ENCODE measurements around the gene NMRAL1. TPM values are rescaled to one million over a fixed set of nuclear protein-coding genes. Genes with fewer than 3 reads are reported as not detected.

NMRAL1 gene
- polyA plus RNA-seq, 1 donor from 2014 or later = 6.3 TPM

GRCh38 chr16:4495766-4496165 is 21.3 kb upstream of the NMRAL1 start:
- Histone ChIP-seq H3K36me3 (ENCODE audit: insufficient read depth, low read length) (no peaks in the 10 kb centered on the region), H3K9ac (ENCODE audit: low read length) (no peak overlapping the region), H3K4me3 (ENCODE audit: low read length) (no peak overlapping the region), H3K9me3 (ENCODE audit: low read length) (no peaks in the 10 kb centered on the region), H2AFZ (ENCODE audit: low read depth, low read length) (no peak overlapping the region), H3K27me3 (ENCODE audit: insufficient read depth, low read depth, low read length) (no peaks in the 10 kb centered on the region), H3K79me2 (replicated peaks; ENCODE audit: insufficient read depth, low read length) (no peaks in the 10 kb centered on the region), H4K20me1 (ENCODE audit: insufficient read depth) (no peaks in the 10 kb centered on the region), H3K27ac (ENCODE audit: low read length) (no peak overlapping the region), H3K9me2 (ENCODE audit: insufficient read depth, low read length) (no peaks in the 10 kb centered on the region), H3K4me2 (ENCODE audit: low read length) (no peak overlapping the region), H3F3A (ENCODE audit: insufficient read depth, low read length, poor library complexity, severe bottlenecking) (no peaks in the 10 kb centered on the region)
- TF ChIP-seq REST (IDR thresholded peaks at IDR 0.05; ENCODE audit: borderline replicate concordance) = no peak
- TF ChIP-seq EP300 (conservative IDR thresholded peaks at IDR 0.05; ENCODE audit: poor library complexity, severe bottlenecking) = no peak
- TF ChIP-seq TAF1 (IDR thresholded peaks at IDR 0.05; ENCODE audit: low read depth) = no peak
- no peak for TF ChIP-seq EZH2 (IDR thresholded peaks at IDR 0.05; ENCODE audit: borderline replicate concordance, insufficient read depth, low read length, poor library complexity, severe bottlenecking)
- no peak for TF ChIP-seq MXI1 (conservative IDR thresholded peaks at IDR 0.05; ENCODE audit: poor library complexity, severe bottlenecking)
- TF ChIP-seq POLR2AphosphoS5 (IDR thresholded peaks at IDR 0.05) = no peak
- TF ChIP-seq RAD21 (conservative IDR thresholded peaks at IDR 0.05) = no peak
- TF ChIP-seq, protein P1, sequence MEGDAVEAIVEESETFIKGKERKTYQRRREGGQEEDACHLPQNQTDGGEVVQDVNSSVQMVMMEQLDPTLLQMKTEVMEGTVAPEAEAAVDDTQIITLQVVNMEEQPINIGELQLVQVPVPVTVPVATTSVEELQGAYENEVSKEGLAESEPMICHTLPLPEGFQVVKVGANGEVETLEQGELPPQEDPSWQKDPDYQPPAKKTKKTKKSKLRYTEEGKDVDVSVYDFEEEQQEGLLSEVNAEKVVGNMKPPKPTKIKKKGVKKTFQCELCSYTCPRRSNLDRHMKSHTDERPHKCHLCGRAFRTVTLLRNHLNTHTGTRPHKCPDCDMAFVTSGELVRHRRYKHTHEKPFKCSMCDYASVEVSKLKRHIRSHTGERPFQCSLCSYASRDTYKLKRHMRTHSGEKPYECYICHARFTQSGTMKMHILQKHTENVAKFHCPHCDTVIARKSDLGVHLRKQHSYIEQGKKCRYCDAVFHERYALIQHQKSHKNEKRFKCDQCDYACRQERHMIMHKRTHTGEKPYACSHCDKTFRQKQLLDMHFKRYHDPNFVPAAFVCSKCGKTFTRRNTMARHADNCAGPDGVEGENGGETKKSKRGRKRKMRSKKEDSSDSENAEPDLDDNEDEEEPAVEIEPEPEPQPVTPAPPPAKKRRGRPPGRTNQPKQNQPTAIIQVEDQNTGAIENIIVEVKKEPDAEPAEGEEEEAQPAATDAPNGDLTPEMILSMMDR (IDR thresholded peaks at IDR 0.05; ENCODE audit: poor library complexity, severe bottlenecking) = no peak
- TF ChIP-seq SMC3 (conservative IDR thresholded peaks at IDR 0.05; ENCODE audit: poor library complexity) = no peak

DNA sequence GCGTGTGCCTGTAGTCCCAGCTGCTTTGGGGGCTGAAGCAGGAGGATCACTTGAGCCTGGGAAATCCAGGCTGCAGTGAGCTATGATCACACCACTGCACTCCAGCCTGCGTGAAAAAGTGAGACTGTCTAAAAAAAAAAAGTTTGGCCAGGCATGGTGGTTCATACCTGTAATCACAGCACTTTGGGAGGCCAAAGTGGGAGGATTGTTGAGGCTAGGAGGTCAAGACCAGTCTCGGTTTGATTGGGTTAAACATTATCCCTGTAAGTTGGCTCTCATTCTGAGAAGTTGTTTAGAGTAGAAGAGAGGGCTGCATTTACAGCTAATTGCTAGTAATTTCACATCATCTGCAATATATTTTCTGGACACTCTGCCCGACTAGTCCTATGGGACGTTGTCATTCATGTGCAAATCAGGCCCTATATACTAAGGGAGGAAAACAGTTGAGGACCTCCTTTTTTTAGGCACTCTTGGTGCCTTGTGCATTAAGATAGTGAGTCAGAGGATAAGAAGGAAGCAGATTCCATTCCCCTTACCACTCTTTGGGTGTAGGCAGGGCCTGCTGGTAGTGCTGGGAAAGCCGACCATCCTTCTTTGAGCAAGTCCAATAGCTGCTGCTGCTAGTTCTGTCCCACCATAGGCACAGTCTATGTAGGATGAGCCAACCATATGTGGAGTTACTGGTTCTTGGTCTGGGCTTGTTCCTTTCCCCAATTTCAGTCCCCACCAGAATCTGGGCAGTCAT is 20.5 kb upstream of the NMRAL1 start:
- Histone ChIP-seq H3K27ac (ENCODE audit: low read length) (no peak overlapping the region), H3K9me2 (ENCODE audit: insufficient read depth, low read length) (no peaks in the 10 kb centered on the region), H3K79me2 (replicated peaks; ENCODE audit: insufficient read depth, low read length) (no peaks in the 10 kb centered on the region), H3K36me3 (ENCODE audit: insufficient read depth, low read length) (no peaks in the 10 kb centered on the region), H3K27me3 (ENCODE audit: insufficient read depth, low read depth, low read length) (no peaks in the 10 kb centered on the region), H3K9me3 (ENCODE audit: low read length) (no peaks in the 10 kb centered on the region), H3F3A (ENCODE audit: insufficient read depth, low read length, poor library complexity, severe bottlenecking) (no peaks in the 10 kb centered on the region), H3K9ac (ENCODE audit: low read length) (no peak overlapping the region), H4K20me1 (ENCODE audit: insufficient read depth) (no peaks in the 10 kb centered on the region), H3K4me2 (ENCODE audit: low read length) (no peak overlapping the region), H3K4me3 (ENCODE audit: low read length) (no peak overlapping the region), H2AFZ (ENCODE audit: low read depth, low read length) (no peak overlapping the region)
- TF ChIP-seq EP300 (conservative IDR thresholded peaks at IDR 0.05; ENCODE audit: poor library complexity, severe bottlenecking) (no peak), REST (IDR thresholded peaks at IDR 0.05; ENCODE audit: borderline replicate concordance) (no peak), MXI1 (conservative IDR thresholded peaks at IDR 0.05; ENCODE audit: poor library complexity, severe bottlenecking) (no peak), RAD21 (conservative IDR thresholded peaks at IDR 0.05) (no peak), SMC3 (conservative IDR thresholded peaks at IDR 0.05; ENCODE audit: poor library complexity) (no peak), POLR2AphosphoS5 (IDR thresholded peaks at IDR 0.05) (no peak), TAF1 (IDR thresholded peaks at IDR 0.05; ENCODE audit: low read depth) (no peak), EZH2 (IDR thresholded peaks at IDR 0.05; ENCODE audit: borderline replicate concordance, insufficient read depth, low read length, poor library complexity, severe bottlenecking) (no peak)
- TF ChIP-seq, protein P1 (IDR thresholded peaks at IDR 0.05; ENCODE audit: poor library complexity, severe bottlenecking) = no peak
